Measurements from ENCODE around the gene TLCD3B.
A peak's percentile ranks its signal among the peaks of the same experiment; 100 is the strongest.
"Not testable (repeated sequence)": the region's sequence is repeated elsewhere in the genome, so short reads cannot be mapped to it uniquely, and the experiment has no call there.

Gene TLCD3B

GRCh38 chr16:30052671-30053372, 21.8 kb upstream of the TLCD3B start:
- ChIA-PET POLR2A (interaction anchor here (0.6 kb wide), 1 partner anchor 409 kb away, joined by 4 read pairs; no protein-coding TSS in a partner anchor), CTCF (interaction anchor here (0.9 to 2.2 kb wide), 8 partner anchors 8 to 86 kb away, joined by 3 to 20 read pairs (median 3); partner anchors contain the start of genes ALDOA, C16orf92, TBX6 and TLCD3B)
- TF ChIP-seq, protein P1, sequence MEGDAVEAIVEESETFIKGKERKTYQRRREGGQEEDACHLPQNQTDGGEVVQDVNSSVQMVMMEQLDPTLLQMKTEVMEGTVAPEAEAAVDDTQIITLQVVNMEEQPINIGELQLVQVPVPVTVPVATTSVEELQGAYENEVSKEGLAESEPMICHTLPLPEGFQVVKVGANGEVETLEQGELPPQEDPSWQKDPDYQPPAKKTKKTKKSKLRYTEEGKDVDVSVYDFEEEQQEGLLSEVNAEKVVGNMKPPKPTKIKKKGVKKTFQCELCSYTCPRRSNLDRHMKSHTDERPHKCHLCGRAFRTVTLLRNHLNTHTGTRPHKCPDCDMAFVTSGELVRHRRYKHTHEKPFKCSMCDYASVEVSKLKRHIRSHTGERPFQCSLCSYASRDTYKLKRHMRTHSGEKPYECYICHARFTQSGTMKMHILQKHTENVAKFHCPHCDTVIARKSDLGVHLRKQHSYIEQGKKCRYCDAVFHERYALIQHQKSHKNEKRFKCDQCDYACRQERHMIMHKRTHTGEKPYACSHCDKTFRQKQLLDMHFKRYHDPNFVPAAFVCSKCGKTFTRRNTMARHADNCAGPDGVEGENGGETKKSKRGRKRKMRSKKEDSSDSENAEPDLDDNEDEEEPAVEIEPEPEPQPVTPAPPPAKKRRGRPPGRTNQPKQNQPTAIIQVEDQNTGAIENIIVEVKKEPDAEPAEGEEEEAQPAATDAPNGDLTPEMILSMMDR (IDR thresholded peaks at IDR 0.05; ENCODE audit: control extremely low read depth, extremely low read depth, low read depth, missing control alignments), result no peak
- peak; percentile 97 for DNase-seq (ENCODE audit: extremely low spot score)

DNA sequence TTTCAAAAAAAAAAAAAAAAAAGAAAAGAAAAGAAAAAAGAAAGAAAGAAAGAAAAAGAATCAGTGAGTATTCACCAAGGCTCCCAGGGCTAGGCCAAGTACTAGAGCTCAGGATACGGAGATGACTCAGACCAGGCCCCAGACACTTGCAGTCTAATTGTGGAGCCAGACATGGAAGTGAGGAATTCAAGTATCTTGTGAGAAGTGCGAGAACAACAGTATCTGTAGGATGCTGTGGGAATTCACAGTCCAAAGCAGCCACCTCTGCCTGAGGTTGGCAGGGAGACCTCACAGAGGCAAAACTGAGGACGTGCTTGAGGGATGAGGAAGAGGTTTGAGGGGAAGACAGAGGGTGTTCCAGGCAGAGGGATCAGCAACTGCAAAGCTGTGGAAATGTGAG, 20.4 kb upstream of the TLCD3B start:
- no peak for DNase-seq (ENCODE audit: extremely low spot score)
- ChIA-PET CTCF (interaction anchor here (0.9 to 2.2 kb wide), 4 partner anchors 12 to 85 kb away, joined by 3 to 20 read pairs (median 6); partner anchors contain the start of genes ALDOA and TLCD3B), POLR2A (interaction anchor here (2.3 kb wide), 1 partner anchor 14 kb away, joined by 5 read pairs; the partner anchor contains the start of gene ALDOA)
- TF ChIP-seq, protein P1 (IDR thresholded peaks at IDR 0.05; ENCODE audit: control extremely low read depth, extremely low read depth, low read depth, missing control alignments), result no peak

- TF ChIP-seq, protein P1 (IDR thresholded peaks at IDR 0.05; ENCODE audit: control extremely low read depth, extremely low read depth, low read depth, missing control alignments), result no peak
- ChIA-PET CTCF (interaction anchor here (1.0 kb wide), 1 partner anchor 18 kb away, joined by 3 read pairs; no protein-coding TSS in a partner anchor), POLR2A (interaction anchor here (0.6 to 2.3 kb wide), 2 partner anchors 16 to 407 kb away, joined by 5 to 7 read pairs; partner anchors contain the start of gene ALDOA)
- DNase-seq (ENCODE audit: extremely low spot score), result no peak
Observed at GRCh38 chr16:30049871-30050270, 18.8 kb upstream of the TLCD3B start.

DNA sequence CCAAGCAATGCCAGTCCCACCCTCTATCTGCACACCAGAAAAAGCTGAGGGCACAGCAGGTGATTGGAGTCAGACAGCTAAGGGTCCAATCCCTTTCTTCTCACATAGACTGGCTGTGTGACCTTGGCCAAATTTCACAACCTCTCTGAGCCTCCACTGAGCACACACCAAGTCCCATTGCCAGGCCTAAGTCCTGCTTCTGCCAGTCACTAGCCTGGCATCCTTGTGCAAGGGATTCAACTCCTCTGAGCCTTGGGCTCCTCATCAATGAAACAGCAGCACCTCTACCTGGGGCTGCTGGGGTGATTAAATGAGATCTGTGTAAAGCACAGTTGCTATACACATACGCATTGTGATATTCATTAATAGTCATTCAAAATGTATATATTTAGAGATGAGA, 15.5 kb upstream of the TLCD3B start:
- POLR2A ChIA-PET, result no interaction called here
- DNase-seq (ENCODE audit: extremely low spot score), result no peak
- TF ChIP-seq, protein P1 (IDR thresholded peaks at IDR 0.05; ENCODE audit: control extremely low read depth, extremely low read depth, low read depth, missing control alignments), result no peak
- CTCF ChIA-PET, result interaction anchor here (1.4 to 1.7 kb wide), 2 partner anchors 9 to 15 kb away, joined by 5 to 6 read pairs; no protein-coding TSS in a partner anchor

DNA sequence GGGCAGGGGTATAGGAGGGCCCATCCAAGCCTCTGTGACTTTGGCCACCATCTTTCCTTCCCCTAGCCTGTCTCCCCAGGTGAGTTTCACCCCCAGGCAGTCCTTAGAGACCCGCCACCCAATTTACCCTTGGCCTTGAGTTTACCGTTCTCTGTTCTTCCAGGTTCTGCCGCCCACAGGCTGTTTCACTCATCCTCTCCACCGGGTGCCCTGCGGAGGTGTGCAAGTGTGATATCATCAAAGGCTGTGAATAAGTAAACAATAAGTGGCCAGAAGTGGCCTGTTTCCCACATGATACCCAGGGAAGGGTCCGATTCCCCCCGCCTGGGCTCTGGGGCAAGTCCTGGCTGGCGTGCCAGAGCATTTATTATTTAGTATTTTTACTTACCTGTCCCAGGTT, 15.1 kb upstream of the TLCD3B start:
- CTCF ChIA-PET, result interaction anchor here (1.4 kb wide), 1 partner anchor 10 kb away, joined by 5 read pairs; no protein-coding TSS in a partner anchor
- TF ChIP-seq, protein P1 (IDR thresholded peaks at IDR 0.05; ENCODE audit: control extremely low read depth, extremely low read depth, low read depth, missing control alignments), result no peak
- POLR2A ChIA-PET, result no interaction called here
- no peak for DNase-seq (ENCODE audit: extremely low spot score)

DNA sequence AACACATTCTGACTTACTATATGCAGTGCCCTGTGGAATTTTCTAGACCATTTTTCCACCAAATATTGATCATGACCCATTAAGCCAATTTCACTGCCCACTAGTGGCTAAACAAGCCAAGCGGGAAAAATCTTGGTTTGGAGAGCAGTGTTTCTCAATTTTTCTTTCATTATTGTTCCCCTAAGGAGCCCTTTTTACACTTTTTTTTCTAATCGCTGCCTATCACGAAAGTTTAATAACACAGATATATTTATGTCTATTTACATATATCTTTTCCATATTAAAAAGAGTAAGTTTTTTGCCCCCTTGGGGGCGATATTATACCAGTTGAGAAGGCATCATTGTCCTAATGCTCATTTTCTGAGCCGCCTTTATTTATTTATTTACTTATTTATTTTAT, 10.8 kb upstream of the TLCD3B start:
- TF ChIP-seq, protein P1 (IDR thresholded peaks at IDR 0.05; ENCODE audit: control extremely low read depth, extremely low read depth, low read depth, missing control alignments), result no peak
- no peak for DNase-seq (ENCODE audit: extremely low spot score)
- POLR2A ChIA-PET, result no interaction called here
- CTCF ChIA-PET, result interaction anchor here (1.2 to 6.1 kb wide), 2 partner anchors 9 to 350 kb away, joined by 3 to 47 read pairs; partner anchors contain the start of gene TLCD3B

GRCh38 chr16:30040690-30041089, 9.6 kb upstream of the TLCD3B start:
- DNase-seq (ENCODE audit: extremely low spot score); POLR2A ChIA-PET: not testable (repeated sequence)
- CTCF ChIA-PET, result interaction anchor here (1.2 to 6.1 kb wide), 2 partner anchors 8 to 349 kb away, joined by 3 to 47 read pairs; partner anchors contain the start of gene TLCD3B
